NCI-H510A treated with DMSO at 0.1 percent for 48 hours (cell line): ENCODE measurements around the gene LHX3.

Source experiments
- DNase-seq: peaks from one replicate; lab custom pipeline; 2025; lab: John Stamatoyannopoulos, UW

LHX3 gene

DNA sequence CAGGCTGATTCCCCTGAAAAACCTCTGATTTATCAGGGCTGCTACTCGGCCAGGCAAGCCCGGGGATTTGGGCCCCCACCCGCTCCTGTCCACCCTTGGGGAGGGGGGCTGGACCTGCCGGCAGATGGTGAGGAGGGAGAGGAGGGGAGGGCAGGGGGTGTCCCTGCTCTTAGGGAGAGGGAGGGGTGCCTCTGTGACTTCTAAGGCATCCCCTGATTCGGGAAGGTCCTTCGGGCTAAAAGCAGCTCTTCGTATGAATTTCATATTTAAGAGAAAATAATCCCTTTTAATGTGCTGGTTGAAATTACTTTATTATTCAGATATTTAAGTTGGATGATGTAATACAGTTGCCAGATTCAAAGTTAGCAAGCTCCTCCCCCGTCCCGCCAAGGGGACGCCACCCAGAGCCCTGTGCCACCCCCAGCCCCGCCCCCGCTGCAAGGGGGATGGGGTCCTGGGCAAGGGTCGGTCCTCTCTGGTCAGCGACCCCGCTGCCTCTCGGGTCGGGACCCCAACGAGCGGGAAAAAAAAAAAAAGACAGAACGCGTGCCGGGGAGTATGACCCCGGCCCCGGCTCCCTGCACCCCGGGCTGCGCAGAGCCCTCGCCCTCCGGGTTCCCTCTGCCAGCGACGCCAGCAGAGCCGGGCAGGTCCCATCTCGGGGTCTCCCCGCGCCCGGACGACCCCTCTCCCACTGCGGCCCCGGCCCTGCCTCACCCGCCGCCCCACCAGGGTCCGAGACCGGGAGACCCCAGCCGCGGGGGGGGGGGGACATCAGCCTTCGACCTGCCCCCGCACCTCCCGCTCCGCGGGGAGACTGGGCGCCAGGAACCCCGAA is 12.4 kb downstream of the LHX3 start:
- DNase-seq: no peak

- DNase-seq: no peak
These were observed 13.0 kb downstream of the LHX3 start for GRCh38 chr9:136191960-136192286.

DNA sequence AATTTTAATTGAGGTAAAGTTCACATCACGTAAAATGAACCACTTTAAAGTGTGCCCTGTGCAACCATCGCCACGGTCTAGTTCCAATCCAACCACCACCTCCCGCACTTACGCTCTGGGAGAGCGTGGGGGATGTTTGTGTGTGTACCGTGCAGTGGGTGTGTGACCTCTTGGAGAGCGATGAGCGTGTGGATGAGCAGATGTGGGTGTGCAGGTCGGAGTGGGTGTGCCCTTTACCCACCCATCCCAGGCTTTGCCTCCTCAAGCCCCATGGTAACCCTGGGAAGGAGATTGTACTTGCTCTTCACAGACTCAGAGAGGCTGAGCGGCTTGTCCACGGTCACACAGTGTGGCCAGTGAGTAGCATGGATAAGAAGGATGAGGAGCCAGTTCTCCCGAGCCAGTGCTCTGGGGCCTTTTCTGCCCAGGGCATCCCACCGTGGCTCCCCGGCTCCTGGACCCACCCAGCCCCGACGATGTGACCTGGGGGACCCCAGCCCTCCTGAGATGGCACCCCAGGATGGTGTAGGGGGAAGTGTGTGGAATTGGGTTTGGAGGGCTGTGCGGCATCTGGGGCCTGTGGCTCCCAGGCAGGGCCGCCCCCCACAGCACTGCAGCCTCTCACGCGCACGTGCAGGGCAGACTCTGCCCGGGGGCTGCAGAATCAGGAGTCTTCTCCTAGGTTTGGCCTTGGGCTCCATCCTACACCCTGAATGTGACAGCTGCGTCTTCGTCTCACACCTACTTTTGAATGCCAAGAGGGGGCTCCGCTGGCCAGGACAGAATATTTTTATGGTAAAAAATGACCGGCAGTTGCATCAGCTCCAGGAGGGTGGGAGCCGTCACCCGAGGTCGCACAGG is 13.6 kb downstream of the LHX3 start:
- DNase-seq: no peak

DNA sequence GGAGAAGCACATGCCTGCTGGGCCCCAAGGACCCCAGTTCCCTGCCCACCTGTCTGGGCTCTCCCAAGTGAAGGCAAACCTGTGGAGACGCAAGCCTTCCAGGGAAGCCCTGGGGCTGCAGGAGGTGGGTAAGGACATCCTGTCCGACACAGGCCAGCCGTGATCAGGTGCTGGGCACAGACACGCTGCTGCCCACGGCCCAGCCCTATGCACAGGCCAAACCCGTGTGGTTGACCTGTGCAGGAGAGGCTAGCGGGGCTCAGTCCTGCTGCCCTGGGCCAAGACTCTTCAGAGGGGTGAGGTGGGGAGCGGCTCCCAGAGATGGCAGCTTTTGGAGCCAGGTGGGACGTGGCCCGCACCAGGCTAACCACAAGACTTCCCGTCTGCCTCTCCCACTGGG is 14.3 kb downstream of the LHX3 start:
- DNase-seq: no peak

DNA sequence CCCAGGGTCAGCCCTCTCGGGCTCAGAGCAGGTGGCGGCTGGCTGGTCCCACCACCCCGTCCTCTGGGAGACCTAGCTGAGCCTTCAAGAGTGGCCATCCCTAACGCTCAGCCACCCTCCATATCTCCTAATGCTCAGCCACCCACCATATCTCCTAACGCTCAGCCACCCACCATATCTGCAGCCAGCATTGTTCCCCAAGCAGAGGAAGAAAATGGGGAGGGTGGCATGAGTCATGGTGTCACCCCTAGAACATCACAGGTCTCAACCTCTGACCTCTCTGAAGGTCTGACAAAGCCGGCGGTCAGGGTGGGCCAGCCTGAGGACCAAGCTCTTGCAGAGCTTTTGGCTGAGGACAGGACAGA is 14.7 kb downstream of the LHX3 start:
- DNase-seq: no peak

DNA sequence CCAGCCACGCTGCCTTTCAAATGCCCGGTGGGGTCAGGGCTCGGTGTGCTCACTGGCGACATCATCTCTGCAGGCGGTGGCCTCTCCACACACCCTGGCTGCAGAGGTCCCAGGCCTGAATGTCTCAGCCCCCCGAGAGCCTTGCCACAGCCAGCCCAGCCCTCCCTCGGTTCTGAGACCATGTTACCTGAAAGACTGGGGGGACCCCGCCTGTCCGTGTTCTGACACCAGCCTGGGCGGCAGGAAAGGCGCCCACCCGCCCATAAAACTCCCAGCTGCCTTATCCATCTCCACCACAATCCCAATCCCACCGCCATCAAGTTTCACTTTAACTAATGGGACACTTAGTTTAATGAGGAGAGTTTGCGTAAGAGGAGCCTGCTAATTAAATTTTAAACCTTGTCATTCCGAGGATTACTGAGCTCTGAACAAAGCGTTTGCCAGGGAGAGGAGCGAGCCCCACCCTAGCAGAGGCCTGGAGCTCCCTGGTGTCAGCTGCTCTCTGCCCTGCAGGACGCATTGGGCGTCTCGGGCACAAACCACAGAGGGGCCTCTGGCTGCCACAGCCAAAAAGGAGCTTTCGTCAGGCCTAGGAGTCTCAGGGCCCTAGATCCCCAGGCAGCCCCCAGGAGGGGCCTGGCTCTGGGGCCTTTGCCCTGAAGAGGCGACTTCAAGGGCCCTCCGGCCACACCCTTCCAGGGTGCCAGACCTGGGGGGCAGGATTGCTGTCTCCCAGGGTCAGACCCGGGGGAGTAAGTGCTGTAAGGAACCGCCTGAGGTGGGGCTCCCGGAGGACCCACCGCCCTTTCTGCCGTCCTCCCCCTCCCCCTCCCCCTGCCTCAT is 15.3 kb downstream of the LHX3 start:
- DNase-seq: no peak

DNA sequence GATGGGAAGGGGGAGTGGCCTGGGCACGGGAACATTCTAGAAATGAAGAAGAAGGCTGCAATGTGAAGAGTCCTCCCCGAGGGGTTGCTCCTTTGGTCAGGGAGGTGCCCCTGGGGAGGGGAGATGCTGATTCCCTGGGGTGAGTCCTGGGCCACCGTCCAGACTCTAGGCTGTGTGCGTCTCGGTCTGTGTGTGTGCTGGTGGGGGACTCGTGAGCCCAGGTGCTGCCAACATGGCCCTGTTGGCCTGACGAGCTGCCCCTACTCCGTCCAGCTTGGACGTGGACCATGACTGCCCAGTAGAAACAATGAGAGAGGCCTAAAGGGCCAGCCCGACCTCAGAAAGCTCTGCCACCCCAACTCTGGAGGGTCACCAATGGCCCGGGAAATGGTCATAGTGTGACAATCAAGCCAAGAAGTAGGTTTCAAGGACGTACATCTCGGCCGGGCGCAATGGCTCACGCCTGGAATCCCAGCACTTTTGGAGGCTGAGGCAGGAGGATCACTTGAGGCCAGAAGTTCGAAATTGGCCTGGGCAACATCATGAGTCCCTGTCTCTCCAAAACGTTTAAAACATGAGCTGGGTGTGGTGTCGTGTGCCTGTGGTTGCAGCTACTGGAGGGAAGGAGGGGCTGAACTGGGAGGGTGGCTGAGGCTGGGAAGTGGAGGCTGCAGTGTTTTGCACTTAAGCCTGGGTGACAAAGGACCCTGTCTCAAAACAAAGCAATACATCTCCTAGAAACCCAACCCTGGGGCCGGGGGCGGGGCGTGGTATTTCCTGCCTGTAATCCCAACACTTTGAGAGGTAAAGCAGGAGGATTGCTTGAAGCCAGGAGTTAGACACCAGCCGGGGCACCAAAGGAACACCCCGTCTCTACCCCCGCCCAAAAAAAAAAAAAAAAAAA is 17.0 kb downstream of the LHX3 start:
- no peak for DNase-seq

DNA sequence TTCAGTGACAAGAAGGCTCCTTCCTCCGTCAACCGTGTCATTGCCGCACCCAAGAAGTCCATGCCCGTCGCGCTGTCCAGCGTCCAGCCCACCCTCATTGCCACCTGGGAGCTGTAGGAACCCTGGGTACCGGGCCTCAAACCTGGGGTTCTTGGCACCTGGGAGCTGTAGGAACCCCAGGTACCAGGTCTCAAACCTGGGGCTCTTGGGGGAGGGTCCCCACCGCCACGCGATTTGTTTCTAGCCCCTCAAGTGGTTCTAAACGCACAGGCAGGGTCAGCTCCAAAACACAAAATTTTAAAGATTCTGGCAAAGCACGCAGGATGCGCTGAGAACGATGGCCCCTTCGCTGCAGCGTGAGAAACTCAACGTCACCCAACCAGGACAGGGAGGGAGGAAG is 17.7 kb downstream of the LHX3 start:
- DNase-seq: no peak

DNA sequence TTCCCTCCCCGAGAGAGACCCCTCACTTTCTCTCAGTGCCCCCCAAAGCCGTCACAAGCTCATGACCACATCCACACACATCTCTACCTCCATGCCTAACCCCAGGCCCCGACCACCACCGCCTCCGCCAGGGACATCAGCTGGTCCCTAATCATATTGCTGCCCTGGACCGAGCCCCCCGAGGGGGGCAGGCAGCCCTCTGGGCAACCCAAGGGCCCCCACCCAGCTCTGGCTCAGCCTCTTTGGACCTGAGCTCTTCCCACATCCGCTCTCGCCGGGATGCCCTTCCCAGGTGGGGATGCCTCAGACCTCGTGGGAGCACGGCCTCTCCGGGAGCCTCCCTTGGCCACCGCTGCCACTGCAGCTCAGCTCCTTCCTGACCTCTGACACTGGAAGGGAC is 18.5 kb downstream of the LHX3 start:
- DNase-seq: no peak

DNA sequence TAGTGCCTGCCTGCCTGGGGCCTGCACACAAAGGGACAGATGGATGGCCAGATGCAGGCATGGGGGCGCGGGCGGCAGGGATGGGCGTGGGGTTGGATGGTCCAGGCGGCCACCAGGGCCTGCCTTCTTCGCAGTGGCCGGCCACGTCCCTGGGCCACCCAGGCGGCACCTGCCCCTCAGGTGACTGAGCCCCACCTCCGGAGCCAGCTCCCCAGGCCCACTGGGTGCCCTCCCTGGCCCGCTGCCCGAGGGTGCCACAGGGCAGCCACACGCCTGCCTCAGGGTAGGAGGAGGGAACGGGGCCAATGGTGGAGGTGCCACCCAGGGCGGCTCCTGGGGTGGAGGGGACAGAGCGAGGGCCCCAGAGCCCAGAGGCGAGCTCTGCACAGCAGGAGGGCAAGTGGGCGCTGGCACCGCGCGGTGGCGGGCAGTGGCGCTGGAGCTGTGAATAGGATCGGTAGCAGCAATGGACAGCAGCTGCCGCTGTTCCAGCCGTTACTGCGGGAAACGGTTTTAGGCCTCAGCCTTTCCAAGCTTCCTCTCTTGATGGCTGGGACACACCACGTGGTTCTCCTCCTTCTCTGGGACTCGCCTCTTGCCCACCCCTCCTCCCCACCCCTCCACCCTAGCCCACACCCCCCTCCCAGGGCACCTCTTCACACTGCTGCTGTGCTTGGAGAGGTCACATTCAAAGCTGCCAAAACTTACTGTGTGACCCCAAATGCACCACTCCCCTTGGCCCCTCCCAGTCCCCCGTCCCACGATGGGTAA is 19.1 kb downstream of the LHX3 start:
- no peak for DNase-seq

DNA sequence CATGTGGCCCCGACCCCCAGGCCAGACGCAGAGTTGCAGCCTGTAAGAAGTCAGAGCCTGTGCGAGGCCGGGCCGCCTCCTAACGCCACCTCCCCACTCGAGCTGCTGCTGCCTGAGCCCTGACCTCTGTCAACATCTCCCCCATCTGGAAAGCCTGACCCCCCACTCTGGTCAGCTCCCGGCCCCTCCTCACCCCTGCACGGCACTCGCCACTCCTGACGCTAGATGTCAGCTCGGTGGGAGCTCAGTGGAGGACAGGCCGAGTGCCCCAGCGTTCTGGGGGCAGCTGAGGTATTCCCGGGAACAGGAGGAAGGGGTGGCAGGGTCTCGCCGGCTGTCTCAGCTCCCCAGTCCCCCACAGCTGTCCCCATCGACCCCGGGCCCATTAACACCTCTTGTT is 19.9 kb downstream of the LHX3 start:
- no peak for DNase-seq

- no peak for DNase-seq
These were observed 22.0 kb downstream of the LHX3 start for GRCh38 chr9:136182850-136183422.

DNA sequence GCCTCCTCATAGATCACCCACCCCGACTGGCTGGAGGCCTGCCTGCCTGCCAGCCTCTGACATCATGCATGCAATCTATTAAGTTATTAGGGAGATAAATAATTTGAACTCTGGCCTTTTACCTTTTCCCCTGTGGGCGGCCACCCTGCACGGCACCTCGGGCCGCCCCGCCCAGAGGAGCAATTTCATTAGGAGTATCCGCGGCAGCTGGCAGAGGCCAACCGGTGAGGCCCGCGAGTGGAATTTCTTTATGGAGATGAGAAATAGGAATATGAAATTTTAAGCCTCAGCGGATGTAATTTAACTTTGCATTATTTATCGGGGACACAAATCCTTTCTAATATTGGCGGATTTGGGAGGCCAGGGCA is 22.5 kb downstream of the LHX3 start:
- DNase-seq: no peak

GRCh38 chr9:136181784-136182419 is 23.0 kb downstream of the LHX3 start:
- DNase-seq: no peak

- no peak for DNase-seq
These were observed 24.3 kb downstream of the LHX3 start for GRCh38 chr9:136180586-136180985.

- DNase-seq: no peak
These were observed 25.2 kb downstream of the LHX3 start for GRCh38 chr9:136179761-136180160.

DNA sequence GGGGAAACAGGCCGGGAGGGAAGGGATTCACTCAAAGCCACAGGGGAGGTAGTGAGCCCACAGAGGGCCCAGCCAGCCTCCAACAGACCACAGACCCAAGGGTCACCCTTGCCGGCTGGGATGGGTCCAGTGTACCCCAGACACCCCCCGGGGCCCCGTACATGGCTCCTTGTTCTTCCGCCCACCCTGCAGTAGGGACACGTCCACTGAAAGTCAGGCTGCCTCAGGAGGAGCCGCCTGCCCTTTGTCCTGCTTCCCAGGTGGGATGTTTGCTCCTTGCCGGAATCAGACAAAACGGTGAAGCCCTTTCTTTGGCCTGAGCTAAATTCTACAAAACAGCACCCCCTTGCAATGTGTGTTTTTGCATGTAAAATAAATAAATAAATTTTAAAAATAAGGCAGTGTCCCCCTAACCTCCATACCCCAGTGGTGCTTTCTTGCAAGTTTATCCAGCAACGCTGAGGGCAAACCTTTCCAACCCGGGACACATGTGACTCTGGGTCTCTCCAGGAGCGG is 25.8 kb downstream of the LHX3 start:
- no peak for DNase-seq

GRCh38 chr9:136178773-136179075 is 26.2 kb downstream of the LHX3 start:
- DNase-seq: no peak

DNA sequence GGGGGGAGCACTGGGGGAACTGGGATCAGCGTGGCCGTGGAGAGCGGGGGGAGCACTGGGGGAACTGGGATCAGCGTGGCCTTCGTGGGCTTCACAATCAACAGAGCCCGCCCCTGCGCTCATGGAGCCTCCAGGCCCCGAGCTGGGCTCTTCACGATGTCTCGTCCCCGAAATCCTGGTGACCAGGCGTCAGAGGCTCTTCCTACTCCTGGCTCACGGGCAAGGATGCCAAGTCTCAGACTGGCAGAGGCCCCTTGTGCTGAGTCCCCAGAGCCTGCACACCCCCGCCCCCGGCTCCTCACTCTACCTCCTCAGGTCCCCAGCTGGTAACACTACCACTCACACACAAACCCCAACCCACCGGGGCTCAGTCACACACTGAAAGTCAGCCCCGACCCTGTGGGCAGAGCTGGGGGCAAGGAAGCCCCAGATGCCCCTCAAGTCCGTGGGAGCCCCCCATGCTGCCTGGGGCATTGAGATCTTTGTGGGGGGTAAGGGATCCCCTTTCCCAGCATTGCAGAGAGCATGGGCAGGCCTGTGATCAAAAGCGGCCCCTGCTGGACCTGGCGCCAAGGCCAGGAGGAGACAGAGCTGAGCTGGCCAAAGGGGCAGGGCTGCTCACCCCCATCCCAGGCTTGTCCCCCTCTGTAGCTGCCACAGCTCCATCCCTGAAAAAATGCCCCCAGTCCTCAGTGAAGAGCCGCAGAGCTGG is 26.7 kb downstream of the LHX3 start:
- no peak for DNase-seq
